Peyer's patch (tissue), 4 donors: ENCODE results near the gene KLHDC9. TPM values are rescaled to one million over a fixed set of nuclear protein-coding genes. Genes with fewer than 3 reads are reported as not detected.

Experiments
- DNase-seq, 3 donors: peaks; one replicate each; pipeline ENCODE4 v3.0.0-alpha.2; 2017 to 2019
- H3K27ac ChIP-seq, 4 donors: fragments of 200-600 bp; sonication (generic); one replicate each; pipeline ENCODE4 v1.5.1; 2016 to 2019
- H3K27me3 ChIP-seq, 2 donors: fragments of 200-600 bp; sonication (generic); one replicate each; pipeline ENCODE4 v1.5.1; 2019
- H3K36me3 ChIP-seq, 3 donors: fragments of 200-600 bp; sonication (generic); one replicate each; pipeline ENCODE4 v1.5.1; 2016 to 2019
- H3K4me1 ChIP-seq, 4 donors: fragments of 200-600 bp; sonication (generic); one replicate each; pipeline ENCODE4 v1.5.1; 2016 to 2019
- H3K4me3 ChIP-seq, 4 donors: fragments of 200-600 bp; sonication (generic); 1 replicate in 3 of 4; 2 replicates in 1 of 4; pipeline ENCODE4 v1.5.1; 2016 to 2019; ENCODE audit warnings: mild to moderate bottlenecking in 1 of 4
- H3K9me3 ChIP-seq, 4 donors: fragments of 200-600 bp; sonication (generic); one replicate each; pipeline ENCODE4 v1.5.1; 2016 to 2019; ENCODE audit warnings: mild to moderate bottlenecking in 1 of 4
- CTCF ChIP-seq, 6 experiments: fragments of 450-650 bp in 4 of 6; fragments of 200-600 bp in 2 of 6; sonication (generic) in 1 of 6; IDR thresholded peaks; one replicate each; pipeline ENCODE4 v1.5.1; 2017 to 2019; ENCODE audit warnings: antibody characterized with exemption in 6 of 6, mild to moderate bottlenecking in 3 of 6, moderate library complexity in 1 of 6
- POLR2A ChIP-seq, 2 donors: fragments of 450-650 bp; IDR thresholded peaks; one replicate each; pipeline ENCODE4 v1.5.1; 2017; ENCODE audit warnings: antibody characterized with exemption in 2 of 2, mild to moderate bottlenecking in 2 of 2, moderate library complexity in 2 of 2
- total RNA-seq, 4 donors: library from RNA; depleted of rRNA; stranded (reverse); fragments of >200 nt; gene quantifications; one replicate each; pipeline ENCODE4 v1.1.0, GENCODE V29; 2016

Gene KLHDC9
- total RNA-seq, 4 donors from 2014 or later, result 2.1 to 4.8 (median 2.4) TPM; not detected in 1

DNA sequence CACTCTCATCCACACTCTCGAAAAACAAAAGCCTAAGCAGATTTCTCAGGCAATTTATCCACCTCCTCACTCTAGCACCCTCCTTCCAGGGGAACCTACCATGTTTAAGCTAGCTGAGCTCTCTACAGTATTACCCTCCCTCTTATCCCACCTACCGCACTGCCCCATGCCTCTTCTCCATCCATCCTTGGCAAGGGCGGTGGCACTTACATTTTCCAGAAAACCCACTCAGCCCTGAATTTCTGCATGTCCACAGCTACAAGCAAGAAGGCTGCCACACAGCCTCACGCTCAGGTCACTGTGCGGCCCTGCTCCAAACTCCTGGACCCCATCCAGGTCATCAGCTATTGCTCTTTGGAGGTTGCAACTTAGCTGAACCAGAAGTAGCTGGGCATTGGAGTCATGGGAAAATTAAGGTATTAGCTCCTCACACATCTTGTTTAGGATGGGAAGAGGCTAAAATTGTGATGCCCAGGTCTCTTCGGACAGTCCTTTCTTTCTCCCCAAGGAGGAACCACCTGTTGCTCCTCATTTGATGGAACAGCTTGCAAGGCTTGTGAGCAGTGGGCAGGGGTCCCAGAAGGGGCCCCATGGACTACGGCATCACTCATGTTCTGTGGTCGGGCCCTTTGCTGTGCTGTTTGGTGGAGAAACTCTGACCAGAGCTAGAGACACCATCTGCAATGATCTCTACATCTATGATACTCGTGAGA is 1.1 kb downstream of the KLHDC9 start:
- peaks cover 0 to 25% (median 0%) of the 10 kb centered on the region in 3 donors for H3K36me3 ChIP-seq
- no peaks in the 10 kb centered on the region for H3K27me3 ChIP-seq
- peak overlapping the region in 1 of 4 donors; percentile 77 for H3K4me3 ChIP-seq
- no peaks in the 10 kb centered on the region for H3K9me3 ChIP-seq
- no peak overlapping the region for H3K27ac ChIP-seq
- no peak for DNase-seq
- H3K4me1 ChIP-seq, result peaks cover 0 to 11% (median 4%) of the 10 kb centered on the region in 4 donors
- TF ChIP-seq CTCF (IDR thresholded peaks at IDR 0.05) (no peak), POLR2A (IDR thresholded peaks at IDR 0.05) (no peak)

- Histone ChIP-seq H3K4me3 (no peak overlapping the region), H3K4me1 (peaks cover 0 to 11% (median 4%) of the 10 kb centered on the region in 4 donors), H3K27me3 (no peaks in the 10 kb centered on the region), H3K36me3 (peaks cover 0 to 25% (median 0%) of the 10 kb centered on the region in 3 donors), H3K27ac (no peak overlapping the region), H3K9me3 (no peaks in the 10 kb centered on the region)
- TF ChIP-seq CTCF (IDR thresholded peaks at IDR 0.05) (no peak), POLR2A (IDR thresholded peaks at IDR 0.05) (no peak)
- no peak for DNase-seq
These were observed 2.4 kb downstream of the KLHDC9 start for GRCh38 chr1:161100556-161100955.

DNA sequence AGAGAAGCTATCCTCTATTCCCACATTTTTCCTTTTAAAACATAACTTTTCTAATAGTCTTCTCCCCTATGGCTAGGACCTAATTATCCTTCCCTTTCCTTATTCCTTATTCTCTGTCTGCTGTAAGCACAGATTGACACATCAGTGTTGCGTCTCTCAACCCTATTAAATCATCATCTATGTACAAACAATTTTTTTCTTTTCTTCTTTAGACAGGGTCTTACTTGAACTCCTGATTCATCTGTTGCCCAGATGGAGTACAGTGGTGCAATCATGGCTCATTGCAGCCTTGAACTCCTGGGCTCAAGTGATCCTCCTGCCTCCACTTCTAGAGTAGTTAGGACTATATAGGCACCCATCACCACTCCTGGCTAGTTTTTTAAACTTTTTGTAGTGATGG is 8.3 kb downstream of the KLHDC9 start:
- TF ChIP-seq CTCF (IDR thresholded peaks at IDR 0.05), result no peak
- no peak for TF ChIP-seq POLR2A (IDR thresholded peaks at IDR 0.05)
- H3K4me3 ChIP-seq, result no peak overlapping the region
- peaks cover 0 to 21% (median 0%) of the 10 kb centered on the region in 3 donors for H3K36me3 ChIP-seq
- no peak overlapping the region for H3K27ac ChIP-seq
- no peaks in the 10 kb centered on the region for H3K4me1 ChIP-seq
- H3K27me3 ChIP-seq, result no peaks in the 10 kb centered on the region
- no peak for DNase-seq
- no peaks in the 10 kb centered on the region for H3K9me3 ChIP-seq

DNA sequence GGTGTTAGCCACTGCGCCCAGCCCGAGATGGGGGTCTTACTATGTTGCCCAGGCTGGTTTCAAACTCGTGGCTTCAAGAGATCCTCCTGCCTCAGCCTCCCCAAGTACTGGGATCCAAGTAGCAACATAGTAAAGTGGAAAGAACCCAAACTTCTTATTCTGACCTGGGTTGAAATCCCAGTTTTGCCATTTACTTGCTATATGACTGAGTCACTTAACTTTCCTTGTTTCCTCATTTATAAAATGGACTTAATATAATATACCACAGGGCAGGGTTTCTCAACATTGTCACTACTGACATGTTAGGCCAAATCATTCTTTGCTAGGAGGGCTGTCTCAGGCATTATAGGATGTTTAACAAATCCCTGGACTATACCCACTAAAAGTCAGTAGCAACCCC is 13.0 kb downstream of the KLHDC9 start:
- peaks cover 0 to 8% (median 0%) of the 10 kb centered on the region in 3 donors for H3K36me3 ChIP-seq
- no peak overlapping the region for H3K4me3 ChIP-seq
- H3K9me3 ChIP-seq, result no peaks in the 10 kb centered on the region
- DNase-seq, result no peak
- TF ChIP-seq CTCF (IDR thresholded peaks at IDR 0.05), result no peak
- no peak for TF ChIP-seq POLR2A (IDR thresholded peaks at IDR 0.05)
- peaks cover 0 to 15% (median under 1%) of the 10 kb centered on the region in 4 donors for H3K4me1 ChIP-seq
- no peaks in the 10 kb centered on the region for H3K27me3 ChIP-seq
- H3K27ac ChIP-seq, result no peak overlapping the region

DNA sequence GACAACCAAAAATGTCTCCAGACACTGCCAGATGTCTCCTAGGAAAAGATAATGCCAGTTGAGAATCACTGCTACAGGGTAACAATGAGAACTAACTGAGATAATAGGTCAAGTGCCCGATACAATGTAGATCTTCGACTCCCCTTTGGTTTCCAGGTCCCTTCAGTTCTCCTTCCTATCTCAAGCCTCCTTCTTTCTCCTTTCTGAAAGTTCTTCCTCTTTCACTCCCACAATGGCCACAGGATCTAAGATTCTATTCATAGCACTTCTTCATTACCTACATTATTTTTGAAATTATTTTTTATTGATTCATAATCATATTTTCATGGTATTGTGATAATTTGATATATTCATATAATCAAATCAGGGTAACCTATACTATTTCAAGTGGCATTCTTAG is 13.4 kb downstream of the KLHDC9 start:
- Histone ChIP-seq H3K27me3 (no peaks in the 10 kb centered on the region), H3K4me3 (no peak overlapping the region), H3K27ac (no peak overlapping the region), H3K36me3 (peaks cover 0 to 8% (median 0%) of the 10 kb centered on the region in 3 donors), H3K9me3 (no peaks in the 10 kb centered on the region), H3K4me1 (peaks cover 0 to 19% (median 4%) of the 10 kb centered on the region in 4 donors)
- TF ChIP-seq POLR2A (IDR thresholded peaks at IDR 0.05) (no peak), CTCF (IDR thresholded peaks at IDR 0.05) (no peak)
- no peak for DNase-seq
